D721Med (cell line): ENCODE data around the gene FARP2.
"Not testable (repeated sequence)": the region's sequence is repeated elsewhere in the genome, so short reads cannot be mapped to it uniquely, and the experiment has no call there.

Experiments used
- DNase-seq: peaks from one replicate; pipeline ENCODE4 v3.0.0; 2011; ENCODE audit warnings: low spot score; ENCODE audit not compliant: insufficient read length
- FAIRE-seq: peaks from 2 replicates; lab custom pipeline; 2011; peaks lifted over from hg19 to GRCh38; lab: Jason Lieb, UNC
- CTCF ChIP-seq: IDR thresholded peaks from 2 replicates; pipeline ENCODE4 v1.5.1; 2012; ENCODE audit warnings: mild to moderate bottlenecking, control low read depth; ENCODE audit not compliant: insufficient read depth; ENCODE audit errors: missing control alignments

FARP2 gene

GRCh38 chr2:241316825-241317224 lies 39.3 kb upstream of the FARP2 start:
- no peak for DNase-seq
- no peak for TF ChIP-seq CTCF
- no peak for FAIRE-seq

GRCh38 chr2:241317391-241317790 lies 38.7 kb upstream of the FARP2 start:
- FAIRE-seq: no peak

GRCh38 chr2:241318830-241319229 lies 37.3 kb upstream of the FARP2 start:
- not testable (repeated sequence) for DNase-seq, FAIRE-seq

More at GRCh38 chr2:241317391-241317790, 38.7 kb upstream of the FARP2 start:
- no peak for DNase-seq
- TF ChIP-seq CTCF: no peak

- no peak for TF ChIP-seq CTCF
- no peak for DNase-seq
- no peak for FAIRE-seq
These were observed 35.7 kb upstream of the FARP2 start for GRCh38 chr2:241320394-241320793.

GRCh38 chr2:241321033-241321432 lies 35.1 kb upstream of the FARP2 start:
- no peak for DNase-seq
- no peak for TF ChIP-seq CTCF
- FAIRE-seq: no peak

GRCh38 chr2:241321886-241322285 lies 34.2 kb upstream of the FARP2 start:
- no peak for DNase-seq
- no peak for FAIRE-seq
- TF ChIP-seq CTCF: no peak

- TF ChIP-seq CTCF: no peak
- DNase-seq: no peak
- FAIRE-seq: no peak
These were observed 32.3 kb upstream of the FARP2 start for GRCh38 chr2:241323778-241324177.

GRCh38 chr2:241324775-241325174 lies 31.3 kb upstream of the FARP2 start:
- FAIRE-seq: no peak

More at GRCh38 chr2:241324775-241325174, 31.3 kb upstream of the FARP2 start:
- DNase-seq: no peak
- TF ChIP-seq CTCF: no peak
